Suprapubic skin (tissue), 4 donors: ENCODE results near the gene CLMN.

Experiments
- CTCF ChIP-seq, 2 donors: fragments of 200-600 bp in 1 of 2; fragments of 450-650 bp in 1 of 2; sonication (generic) in 1 of 2; IDR thresholded peaks; one replicate each; pipeline ENCODE4 v1.5.1; 2016 to 2019; ENCODE audit warnings: antibody characterized with exemption in 2 of 2, mild to moderate bottlenecking in 1 of 2, moderate library complexity in 1 of 2
- EP300 ChIP-seq: sonication (generic); formaldehyde crosslinking; IDR thresholded peaks from one replicate; pipeline ENCODE4 v1.6.1; 2017; ENCODE audit warnings: antibody characterized with exemption
- POLR2A ChIP-seq, 2 donors: fragments of 450-650 bp; IDR thresholded peaks; one replicate each; pipeline ENCODE4 v1.6.1; 2017; ENCODE audit warnings: antibody characterized with exemption in 2 of 2, mild to moderate bottlenecking in 2 of 2, moderate library complexity in 2 of 2
- POLR2AphosphoS5 ChIP-seq, 3 donors: sonication (generic); formaldehyde crosslinking; IDR thresholded peaks; one replicate each; pipeline ENCODE4 v1.6.1; 2017; ENCODE audit warnings: antibody characterized with exemption in 3 of 3

- TF ChIP-seq CTCF (IDR thresholded peaks at IDR 0.05): no peak
- no peak for TF ChIP-seq POLR2AphosphoS5 (IDR thresholded peaks at IDR 0.05)
- no peak for TF ChIP-seq POLR2A (IDR thresholded peaks at IDR 0.05)
- no peak for TF ChIP-seq EP300
Measured at GRCh38 chr14:95348395-95349080, 28.8 kb upstream of the CLMN start.
